Tibial artery (tissue), 4 donors: Measurements from ENCODE around the gene SSR4.
A peak's percentile ranks its signal among the peaks of the same experiment; 100 is the strongest.

Experiments
- DNase-seq, 2 donors: peaks; one replicate each; pipeline ENCODE4 v3.0.0-alpha.2; 2019
- H3K27ac ChIP-seq, 2 donors: fragments of 200-600 bp; sonication (generic) in 1 of 2; 1 replicate in 1 of 2; 2 replicates in 1 of 2; pipeline ENCODE4 v1.5.1; 2018 to 2019; ENCODE audit warnings: mild to moderate bottlenecking in 1 of 2
- H3K27me3 ChIP-seq, 2 donors: fragments of 200-600 bp; sonication (generic) in 1 of 2; one replicate each; pipeline versions ENCODE4 v1.5.1 to v1.6.0; 2016 to 2019
- H3K36me3 ChIP-seq, 3 donors: fragments of 200-600 bp; sonication (generic) in 2 of 3; one replicate each; pipeline ENCODE4 v1.5.1; 2016 to 2019; ENCODE audit warnings: mild to moderate bottlenecking in 2 of 3
- H3K4me1 ChIP-seq, 4 donors: fragments of 200-600 bp; sonication (generic) in 2 of 4; 1 replicate in 3 of 4; 2 replicates in 1 of 4; pipeline ENCODE4 v1.5.1; 2016 to 2019
- H3K4me3 ChIP-seq, 2 donors: fragments of 200-600 bp; sonication (generic) in 1 of 2; 1 replicate in 1 of 2; 2 replicates in 1 of 2; pipeline ENCODE4 v1.5.1; 2018 to 2019; ENCODE audit warnings: mild to moderate bottlenecking in 2 of 2
- H3K9me3 ChIP-seq, 3 donors: fragments of 200-600 bp; sonication (generic) in 1 of 3; one replicate each; pipeline ENCODE4 v1.5.1; 2016 to 2019
- intact Hi-C: fragments of 100-400 bp; cut with DNase I; formaldehyde crosslinking; loops from one replicate; pipeline ENCODE4 v1.15.0; 2023; ENCODE audit warnings: low total_unique reads
- TF ChIP-seq, protein P1 (sequence below), 2 experiments: fragments of 200-600 bp in 1 of 2; fragments of 450-650 bp in 1 of 2; IDR thresholded peaks; one replicate each; pipeline ENCODE4 v1.5.1; 2017 to 2019; ENCODE audit warnings: antibody characterized with exemption in 2 of 2, mild to moderate bottlenecking in 1 of 2, moderate library complexity in 1 of 2

Gene SSR4

DNA sequence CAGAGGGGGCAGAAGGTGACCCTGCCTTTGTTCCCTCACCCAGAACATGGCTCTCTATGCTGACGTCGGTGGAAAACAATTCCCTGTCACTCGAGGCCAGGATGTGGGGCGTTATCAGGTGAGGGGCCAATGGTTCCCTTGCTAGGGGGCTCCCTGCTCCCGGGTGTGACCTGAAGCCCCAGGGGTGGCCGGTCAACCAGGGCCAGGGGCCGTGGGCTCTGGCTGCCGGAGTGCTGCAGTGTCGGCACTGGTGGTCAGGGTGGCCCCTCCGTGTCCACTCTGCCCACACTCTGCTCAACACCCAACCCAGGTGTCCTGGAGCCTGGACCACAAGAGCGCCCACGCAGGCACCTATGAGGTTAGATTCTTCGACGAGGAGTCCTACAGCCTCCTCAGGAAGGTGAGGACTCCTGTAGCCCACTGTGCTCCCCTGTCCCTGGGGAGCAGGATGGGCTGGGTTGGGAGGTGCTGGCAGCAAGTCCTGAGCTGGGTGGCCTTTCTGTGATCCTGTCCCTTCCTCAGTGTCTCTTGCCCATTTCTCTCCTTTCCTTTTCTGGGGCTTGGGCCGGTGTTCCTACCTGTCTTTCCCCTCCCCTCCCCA lies 3.0 kb downstream of the SSR4 start:
- DNase-seq, result no peak
- intact Hi-C loops, result no loop called here
- TF ChIP-seq, protein P1, sequence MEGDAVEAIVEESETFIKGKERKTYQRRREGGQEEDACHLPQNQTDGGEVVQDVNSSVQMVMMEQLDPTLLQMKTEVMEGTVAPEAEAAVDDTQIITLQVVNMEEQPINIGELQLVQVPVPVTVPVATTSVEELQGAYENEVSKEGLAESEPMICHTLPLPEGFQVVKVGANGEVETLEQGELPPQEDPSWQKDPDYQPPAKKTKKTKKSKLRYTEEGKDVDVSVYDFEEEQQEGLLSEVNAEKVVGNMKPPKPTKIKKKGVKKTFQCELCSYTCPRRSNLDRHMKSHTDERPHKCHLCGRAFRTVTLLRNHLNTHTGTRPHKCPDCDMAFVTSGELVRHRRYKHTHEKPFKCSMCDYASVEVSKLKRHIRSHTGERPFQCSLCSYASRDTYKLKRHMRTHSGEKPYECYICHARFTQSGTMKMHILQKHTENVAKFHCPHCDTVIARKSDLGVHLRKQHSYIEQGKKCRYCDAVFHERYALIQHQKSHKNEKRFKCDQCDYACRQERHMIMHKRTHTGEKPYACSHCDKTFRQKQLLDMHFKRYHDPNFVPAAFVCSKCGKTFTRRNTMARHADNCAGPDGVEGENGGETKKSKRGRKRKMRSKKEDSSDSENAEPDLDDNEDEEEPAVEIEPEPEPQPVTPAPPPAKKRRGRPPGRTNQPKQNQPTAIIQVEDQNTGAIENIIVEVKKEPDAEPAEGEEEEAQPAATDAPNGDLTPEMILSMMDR (IDR thresholded peaks at IDR 0.05), result no peak
- no peak overlapping the region for H3K4me3 ChIP-seq
- H3K27me3 ChIP-seq, result no peaks in the 10 kb centered on the region
- no peak overlapping the region for H3K27ac ChIP-seq
- H3K4me1 ChIP-seq, result peaks cover 0 to 47% (median 21%) of the 10 kb centered on the region in 4 donors
- H3K9me3 ChIP-seq, result peaks cover 0 to 13% (median 12%) of the 10 kb centered on the region in 3 donors
- H3K36me3 ChIP-seq, result peaks cover 4 to 27% (median 21%) of the 10 kb centered on the region in 3 donors

GRCh38 chrX:153799326-153799725 lies 4.9 kb downstream of the SSR4 start:
- H3K9me3 ChIP-seq, result peaks cover 0 to 9% (median 4%) of the 10 kb centered on the region in 3 donors
- intact Hi-C loops, result no loop called here
- no peak for DNase-seq
- no peaks in the 10 kb centered on the region for H3K27me3 ChIP-seq
- H3K4me1 ChIP-seq, result peaks cover 0 to 37% (median 16%) of the 10 kb centered on the region in 4 donors
- H3K4me3 ChIP-seq, result no peak overlapping the region
- peaks cover 4 to 27% (median 21%) of the 10 kb centered on the region in 3 donors for H3K36me3 ChIP-seq
- peak overlapping the region in 1 of 2 donors; percentile 73 for H3K27ac ChIP-seq
- TF ChIP-seq, protein P1 (IDR thresholded peaks at IDR 0.05), result no peak

- intact Hi-C loops, result no loop called here
- Histone ChIP-seq H3K36me3 (peaks cover 4 to 35% (median 21%) of the 10 kb centered on the region in 3 donors), H3K4me1 (peaks cover 0 to 36% (median 15%) of the 10 kb centered on the region in 4 donors), H3K9me3 (peaks cover 0 to 9% (median 3%) of the 10 kb centered on the region in 3 donors), H3K4me3 (no peak overlapping the region), H3K27ac (peak overlapping the region; percentile 54 to 73), H3K27me3 (no peaks in the 10 kb centered on the region)
- TF ChIP-seq, protein P1 (IDR thresholded peaks at IDR 0.05), result no peak
- peak in 1 of 2 donors; percentile 72 for DNase-seq
Observed at GRCh38 chrX:153800177-153800722, 5.8 kb downstream of the SSR4 start.

GRCh38 chrX:153800746-153801145 lies 6.3 kb downstream of the SSR4 start:
- DNase-seq, result no peak
- TF ChIP-seq, protein P1 (IDR thresholded peaks at IDR 0.05), result no peak
- Histone ChIP-seq H3K36me3 (peaks cover 4 to 35% (median 21%) of the 10 kb centered on the region in 3 donors), H3K27me3 (no peaks in the 10 kb centered on the region), H3K27ac (peak overlapping the region; percentile 54 to 73), H3K4me3 (no peak overlapping the region), H3K4me1 (peaks cover 0 to 31% (median 10%) of the 10 kb centered on the region in 4 donors), H3K9me3 (peaks cover 0 to 9% (median 3%) of the 10 kb centered on the region in 3 donors)
- intact Hi-C loops, result no loop called here

- peaks cover 0 to 9% (median 3%) of the 10 kb centered on the region in 3 donors for H3K9me3 ChIP-seq
- no peak overlapping the region for H3K4me3 ChIP-seq
- H3K4me1 ChIP-seq, result peaks cover 0 to 22% (median 5%) of the 10 kb centered on the region in 4 donors
- intact Hi-C loops, result no loop called here
- no peak overlapping the region for H3K27ac ChIP-seq
- peaks cover 4 to 34% (median 21%) of the 10 kb centered on the region in 3 donors for H3K36me3 ChIP-seq
- no peak for DNase-seq
- H3K27me3 ChIP-seq, result no peaks in the 10 kb centered on the region
- TF ChIP-seq, protein P1 (IDR thresholded peaks at IDR 0.05), result no peak
Observed at GRCh38 chrX:153801669-153802068, 7.2 kb downstream of the SSR4 start.
